H9 (cell line): ENCODE measurements around the gene SNX2. TPM values are rescaled to one million over a fixed set of nuclear protein-coding genes. Genes with fewer than 3 reads are reported as not detected.

Experiments used
- DNase-seq: peaks from one replicate; pipeline ENCODE4 v3.0.0-alpha.2; 2017
- H2AFZ ChIP-seq: one replicate; pipeline ENCODE4 v1.6.1; 2013; ENCODE audit warnings: mild to moderate bottlenecking, low read length, control low read depth, moderate library complexity
- H2AK5ac ChIP-seq: 2 replicates; pipeline ENCODE4 v1.6.1; 2013; ENCODE audit warnings: low read length, control low read depth, mixed read lengths; ENCODE audit not compliant: insufficient read length
- H2BK120ac ChIP-seq: one replicate; pipeline ENCODE4 v1.6.1; 2013; ENCODE audit warnings: low read depth, mild to moderate bottlenecking, low read length, control low read depth, inconsistent platforms; ENCODE audit not compliant: poor library complexity, severe bottlenecking
- H2BK12ac ChIP-seq: 2 replicates; pipeline ENCODE4 v1.6.1; 2013; ENCODE audit warnings: low read length, control low read depth, mixed read lengths, low read depth; ENCODE audit not compliant: insufficient read length
- H2BK15ac ChIP-seq: 2 replicates; pipeline ENCODE4 v1.6.1; 2013; ENCODE audit warnings: low read depth, low read length, control low read depth
- H2BK20ac ChIP-seq: one replicate; pipeline ENCODE4 v1.6.1; 2013; ENCODE audit warnings: low read depth, mild to moderate bottlenecking, low read length, control low read depth, inconsistent platforms; ENCODE audit not compliant: poor library complexity, severe bottlenecking
- H2BK5ac ChIP-seq: 2 replicates; pipeline ENCODE4 v1.6.1; 2013; ENCODE audit warnings: low read length, control low read depth, mixed read lengths; ENCODE audit not compliant: insufficient read length
- H3K14ac ChIP-seq: 2 replicates; pipeline ENCODE4 v1.6.1; 2013; ENCODE audit warnings: low read length, control low read depth; ENCODE audit not compliant: insufficient read depth
- H3K18ac ChIP-seq: 2 replicates; pipeline ENCODE4 v1.6.1; 2013; ENCODE audit warnings: low read depth, mild to moderate bottlenecking, mixed read lengths, low read length, control low read depth; ENCODE audit not compliant: insufficient read length
- H3K23ac ChIP-seq: 2 replicates; pipeline ENCODE4 v1.6.1; 2013; ENCODE audit warnings: low read length, control low read depth, mixed read lengths, low read depth; ENCODE audit not compliant: insufficient read length
- H3K23me2 ChIP-seq: 2 replicates; pipeline ENCODE4 v1.6.1; 2013; ENCODE audit warnings: low read depth, mild to moderate bottlenecking, mixed read lengths, low read length, control low read depth; ENCODE audit not compliant: insufficient read length, poor library complexity, severe bottlenecking
- H3K27ac ChIP-seq: 2 replicates; pipeline ENCODE4 v1.5.1; 2013; ENCODE audit warnings: low read length, control low read depth, mixed read lengths, low read depth; ENCODE audit not compliant: insufficient read length
- H3K27me3 ChIP-seq: 2 replicates; pipeline ENCODE4 v1.6.1; 2013; ENCODE audit warnings: low read length, control low read depth, inconsistent platforms; ENCODE audit not compliant: insufficient read depth
- H3K4ac ChIP-seq: 2 replicates; pipeline ENCODE4 v1.6.1; 2013; ENCODE audit warnings: low read depth, mild to moderate bottlenecking, control low read depth, inconsistent platforms, low read length, moderate library complexity
- H3K4me1 ChIP-seq: 2 replicates; pipeline ENCODE4 v1.6.1; 2013; ENCODE audit warnings: low read length, control low read depth, inconsistent platforms; ENCODE audit not compliant: insufficient read depth
- H3K4me2 ChIP-seq: 2 replicates; pipeline ENCODE4 v1.6.1; 2013; ENCODE audit warnings: low read length, control low read depth, mixed read lengths; ENCODE audit not compliant: insufficient read length, insufficient read depth
- H3K56ac ChIP-seq: 2 replicates; pipeline ENCODE4 v1.6.1; 2013; ENCODE audit warnings: low read depth, mild to moderate bottlenecking, mixed read lengths, low read length, control low read depth; ENCODE audit not compliant: insufficient read length
- H3K79me1 ChIP-seq: 2 replicates; pipeline ENCODE4 v1.6.1; 2013; ENCODE audit warnings: low read depth, mild to moderate bottlenecking, moderate library complexity, low read length, control low read depth, inconsistent platforms; ENCODE audit not compliant: insufficient read depth, poor library complexity, severe bottlenecking
- H3K79me2 ChIP-seq: 2 replicates; pipeline ENCODE4 v1.6.1; 2013; ENCODE audit warnings: low read length, control low read depth, inconsistent platforms; ENCODE audit not compliant: insufficient read depth
- H3K9ac ChIP-seq: 2 replicates; pipeline ENCODE4 v1.6.1; 2013; ENCODE audit warnings: low read length, control low read depth, mixed read lengths; ENCODE audit not compliant: insufficient read length; ENCODE audit errors: extremely low read depth
- H3K9me3 ChIP-seq: one replicate; pipeline ENCODE4 v1.6.1; 2013; ENCODE audit warnings: low read depth, low read length, inconsistent platforms; ENCODE audit not compliant: control insufficient read depth
- H3T11ph ChIP-seq: one replicate; pipeline ENCODE4 v1.6.1; 2013; ENCODE audit warnings: mild to moderate bottlenecking, low read length, control low read depth, inconsistent platforms
- H4K20me1 ChIP-seq: one replicate; pipeline ENCODE4 v1.6.1; 2013; ENCODE audit not compliant: control insufficient read depth, insufficient read length, insufficient read depth
- H4K5ac ChIP-seq: 2 replicates; pipeline ENCODE4 v1.6.1; 2013; ENCODE audit warnings: low read depth, mild to moderate bottlenecking, mixed read lengths, low read length, control low read depth; ENCODE audit not compliant: insufficient read length
- H4K8ac ChIP-seq: replicated peaks from 2 replicates; pipeline ENCODE4 v1.6.1; 2013; ENCODE audit warnings: low read length, control low read depth, mixed read lengths, low read depth; ENCODE audit not compliant: insufficient read length
- H4K91ac ChIP-seq: 2 replicates; pipeline ENCODE4 v1.6.1; 2013; ENCODE audit warnings: low read depth, mild to moderate bottlenecking, moderate library complexity, mixed read lengths, low read length, control low read depth; ENCODE audit not compliant: insufficient read length
- H3K27ac Mint-ChIP-seq, 3 experiments: 2 replicates in 2 of 3; 3 replicates in 1 of 3; pipeline ENCODE4 v1.8.0; 2020 to 2021; ENCODE audit warnings: mixed read lengths in 3 of 3, mild to moderate bottlenecking in 1 of 3, moderate library complexity in 1 of 3
- H3K27me3 Mint-ChIP-seq: 2 replicates; pipeline ENCODE4 v1.8.0; 2021; ENCODE audit warnings: low read depth, mild to moderate bottlenecking, moderate library complexity, mixed read lengths
- H3K36me3 Mint-ChIP-seq, 3 experiments: 2 replicates in 2 of 3; 3 replicates in 1 of 3; pipeline ENCODE4 v1.8.0; 2020 to 2021; ENCODE audit warnings: low read depth in 3 of 3, mixed read lengths in 3 of 3; ENCODE audit not compliant: insufficient read depth in 1 of 3
- H3K4me1 Mint-ChIP-seq, 2 experiments: 2 replicates each; pipeline ENCODE4 v1.8.0; 2020; ENCODE audit warnings: mixed read lengths in 2 of 2
- H3K4me3 Mint-ChIP-seq, 2 experiments: 2 replicates in 1 of 2; 3 replicates in 1 of 2; pipeline ENCODE4 v1.8.0; 2020 to 2021; ENCODE audit warnings: mild to moderate bottlenecking in 2 of 2, mixed read lengths in 2 of 2, moderate library complexity in 1 of 2
- H3K9me3 Mint-ChIP-seq, 2 experiments: 2 replicates in 1 of 2; 3 replicates in 1 of 2; pipeline ENCODE4 v1.8.0; 2020; ENCODE audit warnings: mild to moderate bottlenecking in 2 of 2, mixed read lengths in 2 of 2, moderate library complexity in 1 of 2
- WGBS: extraction: QIAGEN DNeasy Blood & Tissue Kit; methylation state at CpG from one replicate; pipeline ENCODE4 v1.1.7; 2013; ENCODE audit warnings: missing lambda C conversion rate, low lambda C conversion rate, mixed read lengths; ENCODE audit not compliant: insufficient read length; ENCODE audit errors: extremely low coverage; 5-methylcytosine and 5-hydroxymethylcytosine counted together
- total RNA-seq: library from RNA; stranded (reverse); gene quantifications from 2 replicates; pipeline ENCODE4 v1.2.1, GENCODE V29; 2021
- TF ChIP-seq, protein P1 (sequence below): fragments of 200-600 bp; sonication (generic); conservative IDR thresholded peaks from 3 replicates; pipeline ENCODE4 v1.8.0; 2021; ENCODE audit warnings: antibody characterized with exemption, mild to moderate bottlenecking

Gene SNX2
- total RNA-seq, 1 experiment from 2014 or later: 62.6 TPM

DNA sequence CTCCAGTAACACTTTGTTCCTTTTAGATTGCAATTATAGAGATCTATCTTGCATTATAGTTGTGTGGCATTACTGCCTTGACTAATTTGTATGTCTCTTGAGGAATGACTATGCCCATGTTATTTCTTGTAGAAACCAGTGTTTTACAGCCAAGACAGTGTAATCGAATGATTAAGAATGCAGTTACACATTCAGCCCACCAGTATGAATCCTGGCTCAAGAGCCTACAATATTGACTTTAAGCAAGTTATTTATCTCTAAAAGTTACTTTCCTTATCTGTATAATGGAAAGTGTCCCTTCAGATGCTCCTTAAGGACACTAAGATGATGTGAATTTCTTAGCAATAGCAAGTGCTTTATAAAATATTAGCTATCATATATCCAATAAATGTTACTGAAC, 60.8 kb downstream of the SNX2 start:
- WGBS: no CpG with 5 or more reads among the region's 1 CpG

More for the DNA sequence above, 60.8 kb downstream of the SNX2 start:
- Histone ChIP-seq H2BK5ac (no peak overlapping the region), H3K14ac (no peak overlapping the region), H3K23ac (no peak overlapping the region), H3K79me2 (no peaks in the 10 kb centered on the region), H3K4me1 (no peaks in the 10 kb centered on the region), H4K5ac (no peak overlapping the region), H3K27ac (no peak overlapping the region), H3K27me3 (no peaks in the 10 kb centered on the region), H3K9ac (no peak overlapping the region), H2AFZ (no peak overlapping the region), H4K8ac (no peak overlapping the region), H3K4ac (no peak overlapping the region), H2BK120ac (no peak overlapping the region), H4K91ac (no peak overlapping the region), H3K18ac (no peak overlapping the region), H3K23me2 (no peaks in the 10 kb centered on the region), H3K79me1 (no peaks in the 10 kb centered on the region), H4K20me1 (no peaks in the 10 kb centered on the region), H3K4me2 (no peak overlapping the region), H3K9me3 (no peaks in the 10 kb centered on the region), H3K56ac (no peak overlapping the region), H2BK12ac (no peak overlapping the region), H2BK15ac (no peak overlapping the region), H2AK5ac (no peak overlapping the region), H3T11ph (no peak overlapping the region), H2BK20ac (no peak overlapping the region)
- peaks cover 0 to 3% of the 10 kb centered on the region in 2 experiments; a peak in 1 of 5 replicates for H3K9me3 Mint-ChIP-seq
- no peaks in the 10 kb centered on the region for H3K27me3 Mint-ChIP-seq
- H3K27ac Mint-ChIP-seq: no peak overlapping the region
- no peaks in the 10 kb centered on the region; a peak in 1 of 7 replicates for H3K36me3 Mint-ChIP-seq
- H3K4me3 Mint-ChIP-seq: no peak overlapping the region
- H3K4me1 Mint-ChIP-seq: no peaks in the 10 kb centered on the region
- TF ChIP-seq, protein P1, sequence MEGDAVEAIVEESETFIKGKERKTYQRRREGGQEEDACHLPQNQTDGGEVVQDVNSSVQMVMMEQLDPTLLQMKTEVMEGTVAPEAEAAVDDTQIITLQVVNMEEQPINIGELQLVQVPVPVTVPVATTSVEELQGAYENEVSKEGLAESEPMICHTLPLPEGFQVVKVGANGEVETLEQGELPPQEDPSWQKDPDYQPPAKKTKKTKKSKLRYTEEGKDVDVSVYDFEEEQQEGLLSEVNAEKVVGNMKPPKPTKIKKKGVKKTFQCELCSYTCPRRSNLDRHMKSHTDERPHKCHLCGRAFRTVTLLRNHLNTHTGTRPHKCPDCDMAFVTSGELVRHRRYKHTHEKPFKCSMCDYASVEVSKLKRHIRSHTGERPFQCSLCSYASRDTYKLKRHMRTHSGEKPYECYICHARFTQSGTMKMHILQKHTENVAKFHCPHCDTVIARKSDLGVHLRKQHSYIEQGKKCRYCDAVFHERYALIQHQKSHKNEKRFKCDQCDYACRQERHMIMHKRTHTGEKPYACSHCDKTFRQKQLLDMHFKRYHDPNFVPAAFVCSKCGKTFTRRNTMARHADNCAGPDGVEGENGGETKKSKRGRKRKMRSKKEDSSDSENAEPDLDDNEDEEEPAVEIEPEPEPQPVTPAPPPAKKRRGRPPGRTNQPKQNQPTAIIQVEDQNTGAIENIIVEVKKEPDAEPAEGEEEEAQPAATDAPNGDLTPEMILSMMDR: 0 out of 3 replicates have a peak, but pooled peaks have one; percentile 37
- no peak for DNase-seq
